Measurements from ENCODE around the gene PDILT.

Gene PDILT

DNA sequence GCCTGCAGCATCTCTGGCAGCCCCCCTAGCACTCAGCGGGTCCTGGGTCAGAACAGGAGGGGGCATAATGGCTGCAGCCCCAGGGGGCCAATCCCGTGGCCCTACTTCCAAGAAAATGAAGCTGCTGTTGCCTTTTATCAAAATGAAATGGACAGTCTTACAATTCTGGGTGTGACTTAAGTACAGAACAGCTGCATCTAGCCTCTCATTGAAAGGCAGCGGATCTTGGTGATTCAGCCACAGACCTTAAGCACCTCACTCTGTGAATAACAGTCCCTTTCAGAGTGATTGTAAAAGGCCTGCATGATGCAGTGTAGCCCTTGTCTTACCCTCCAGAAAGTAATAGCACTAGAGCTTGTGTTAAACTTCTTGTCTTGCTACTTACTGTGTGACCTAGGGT, 40.5 kb downstream of the PDILT start:
- DNase-seq (ENCODE audit: low read depth in 2 of 3, low spot score in 1 of 3) = no peak

DNA sequence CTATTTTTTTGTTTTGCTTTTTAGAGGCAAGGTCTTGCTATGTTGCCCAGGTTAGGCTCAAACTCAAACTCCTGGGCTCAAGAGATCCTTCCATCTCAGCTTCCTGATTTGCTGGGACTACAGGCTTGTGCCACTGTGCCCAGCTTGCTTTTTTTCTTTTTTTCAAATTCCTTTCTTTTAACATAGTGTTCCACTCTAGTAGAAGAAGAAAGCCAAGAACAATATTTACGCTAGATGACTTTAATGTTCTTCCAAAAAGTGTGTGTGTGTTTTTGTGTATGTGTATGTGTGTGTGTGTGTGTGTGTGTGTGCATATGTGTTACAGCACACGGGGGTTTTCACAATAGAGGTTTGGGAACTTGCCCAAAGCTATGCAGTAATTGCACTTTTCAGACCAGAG, 41.3 kb downstream of the PDILT start:
- DNase-seq (ENCODE audit: low read depth in 2 of 3, low spot score in 1 of 3) = no peak

DNA sequence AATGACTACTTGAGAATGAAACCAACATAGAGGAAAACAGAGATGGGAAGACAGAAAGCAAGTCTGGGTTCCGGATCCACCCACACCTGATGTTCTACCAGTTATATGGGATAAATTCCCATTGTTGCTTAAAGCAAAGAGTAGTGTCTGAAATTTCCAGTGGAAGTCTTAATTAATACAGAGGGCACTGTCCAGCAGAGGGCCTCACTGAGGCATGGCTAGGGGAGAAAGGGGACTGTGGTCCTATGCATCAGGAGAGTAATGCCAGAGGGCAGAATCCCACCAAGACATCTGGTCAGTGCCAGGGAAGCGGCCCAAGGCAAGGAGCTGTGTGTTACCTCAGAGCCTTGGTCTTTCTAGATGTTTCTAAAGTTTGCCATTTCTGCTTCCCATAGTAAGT, 44.5 kb downstream of the PDILT start:
- no peak for DNase-seq (ENCODE audit: low read depth in 2 of 3, low spot score in 1 of 3)

DNA sequence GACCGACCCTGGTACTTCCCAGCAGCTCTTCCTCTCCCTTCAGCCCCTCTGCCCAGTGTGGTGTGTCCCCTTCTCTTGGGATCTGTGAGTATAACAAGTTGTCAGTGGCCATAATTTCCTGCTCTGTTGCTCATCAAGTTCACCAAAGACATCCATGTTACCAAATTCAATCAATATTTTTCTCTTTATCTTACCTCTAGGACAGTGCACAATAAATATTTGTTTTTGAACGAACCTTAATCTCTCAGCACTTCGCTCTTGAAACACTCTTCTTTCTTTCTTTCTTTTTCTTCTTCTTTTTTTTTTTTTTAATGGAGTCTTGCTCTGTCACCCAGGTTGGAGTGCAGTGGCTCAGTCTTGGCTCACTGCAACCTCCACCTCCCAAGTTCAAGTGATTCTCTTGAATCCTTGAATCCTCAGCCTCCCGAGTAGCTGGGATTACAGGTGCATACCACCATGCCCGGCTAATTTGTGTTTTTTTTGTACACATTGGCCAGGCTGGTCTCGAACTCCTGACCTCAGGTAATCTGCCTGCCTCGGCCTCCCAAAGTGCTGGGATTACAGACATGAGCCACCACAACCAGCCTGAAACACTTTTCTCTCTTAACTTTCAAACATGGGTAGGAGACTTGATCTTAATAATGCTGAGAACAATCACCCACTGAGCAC, 49.3 kb downstream of the PDILT start:
- no peak for DNase-seq (ENCODE audit: low read depth in 2 of 3, low spot score in 1 of 3)

DNA sequence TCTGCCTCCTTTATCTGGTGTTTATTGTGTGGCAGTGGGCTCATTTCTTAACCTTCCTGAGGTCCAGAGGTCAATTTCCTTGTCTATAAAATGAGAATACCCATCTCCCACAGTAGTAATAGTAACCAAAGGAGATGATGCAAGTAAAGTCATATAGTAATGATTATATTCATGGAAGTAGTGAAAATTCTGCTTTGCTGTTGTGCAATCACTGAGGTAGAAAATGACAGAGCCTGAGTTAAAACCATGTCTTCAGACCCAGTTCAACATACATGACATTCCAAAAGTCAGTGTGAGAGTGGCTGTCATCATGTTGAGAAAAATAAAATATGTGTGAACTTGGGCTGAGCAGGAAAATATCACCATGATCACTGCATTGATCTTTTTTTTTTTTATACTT, 51.2 kb downstream of the PDILT start:
- no peak for DNase-seq (ENCODE audit: low read depth in 2 of 3, low spot score in 1 of 3)

DNA sequence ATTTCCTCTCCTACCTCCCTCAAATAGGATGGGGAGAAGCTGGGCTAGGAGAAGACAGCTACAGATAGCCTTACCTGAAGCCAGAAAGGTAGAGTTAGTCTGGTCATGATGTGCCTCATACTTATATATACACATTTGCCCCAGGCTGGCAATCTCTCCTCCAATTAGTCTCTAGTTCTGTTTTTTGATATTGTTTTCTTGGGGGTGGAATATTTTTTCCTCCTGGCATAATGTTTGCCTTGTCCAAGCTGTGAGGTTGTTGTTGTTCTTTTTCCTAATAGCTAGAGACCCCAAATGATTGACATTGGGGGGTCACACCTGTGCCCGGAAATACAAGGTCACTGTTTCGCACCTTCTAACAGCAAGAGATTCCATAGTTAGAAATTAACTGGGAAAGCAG, 51.9 kb downstream of the PDILT start, which contains the start of gene UMOD:
Gene UMOD, minus strand, starts transcription at position 101 of the 400 bp plus-strand sequence. CDS start 1,978 bp downstream, outside the sequence.
- DNase-seq (ENCODE audit: low read depth in 2 of 3, low spot score in 1 of 3) = no peak

DNA sequence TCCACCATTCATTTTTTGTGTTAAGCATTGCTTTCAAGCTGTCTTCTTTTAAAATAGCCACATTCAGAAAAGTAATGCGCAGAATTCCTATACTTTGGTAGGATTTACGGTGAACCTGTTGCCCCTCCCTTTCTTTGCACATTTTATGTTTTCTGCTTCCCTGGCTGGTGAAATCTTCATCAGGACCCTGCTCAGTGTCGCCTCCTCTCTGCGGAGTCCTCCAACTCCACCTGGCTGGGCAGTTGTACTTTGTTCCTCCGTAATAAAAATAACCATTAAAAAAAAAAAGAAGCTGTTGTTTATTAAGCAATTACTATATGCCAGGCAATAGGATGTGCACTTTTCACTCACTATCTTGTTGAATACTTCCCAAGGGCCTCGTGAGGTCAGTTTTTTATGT, 54.9 kb downstream of the PDILT start:
- DNase-seq (ENCODE audit: low read depth in 2 of 3, low spot score in 1 of 3) = no peak

DNA sequence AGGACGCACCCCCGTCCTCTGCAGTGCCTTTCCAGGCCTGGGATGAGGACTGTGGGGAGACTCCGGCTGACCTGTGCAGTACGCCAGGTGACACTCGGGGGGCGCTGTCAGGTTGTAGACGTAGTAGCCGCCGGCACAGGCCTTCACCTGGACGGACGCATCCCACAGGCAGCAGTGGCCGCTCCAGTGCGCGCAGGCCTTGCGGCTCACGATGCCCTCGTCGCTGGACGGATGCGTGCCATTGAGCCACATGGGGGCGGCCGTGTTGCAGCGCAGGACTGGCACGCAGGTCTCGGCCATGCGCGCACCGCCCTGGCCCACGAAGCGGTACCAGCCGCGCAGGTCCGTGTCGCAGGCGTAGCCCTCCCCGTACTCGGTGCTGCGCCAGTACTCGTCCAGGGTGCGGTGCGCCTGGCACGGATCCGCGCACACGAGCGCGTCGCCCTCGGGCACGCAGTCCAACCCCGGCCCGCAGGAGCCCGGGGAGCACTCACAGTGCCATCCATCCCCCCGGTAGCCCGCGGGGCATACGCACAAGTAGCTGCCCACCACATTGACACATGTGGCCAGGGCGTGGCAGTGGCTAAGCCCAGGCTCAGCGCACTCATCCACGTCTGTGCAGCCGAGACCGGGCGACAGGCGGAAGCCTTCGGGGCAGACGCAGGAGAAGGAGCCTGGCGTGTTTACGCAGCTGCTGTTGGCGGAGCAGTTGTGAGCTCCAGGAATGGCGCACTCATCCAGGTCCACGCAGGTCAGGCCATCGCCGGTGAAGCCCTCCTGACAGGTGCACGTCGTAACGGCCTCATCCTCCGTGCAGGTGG, 56.0 kb downstream of the PDILT start:
- DNase-seq (ENCODE audit: low read depth in 2 of 3, low spot score in 1 of 3) = no peak

DNA sequence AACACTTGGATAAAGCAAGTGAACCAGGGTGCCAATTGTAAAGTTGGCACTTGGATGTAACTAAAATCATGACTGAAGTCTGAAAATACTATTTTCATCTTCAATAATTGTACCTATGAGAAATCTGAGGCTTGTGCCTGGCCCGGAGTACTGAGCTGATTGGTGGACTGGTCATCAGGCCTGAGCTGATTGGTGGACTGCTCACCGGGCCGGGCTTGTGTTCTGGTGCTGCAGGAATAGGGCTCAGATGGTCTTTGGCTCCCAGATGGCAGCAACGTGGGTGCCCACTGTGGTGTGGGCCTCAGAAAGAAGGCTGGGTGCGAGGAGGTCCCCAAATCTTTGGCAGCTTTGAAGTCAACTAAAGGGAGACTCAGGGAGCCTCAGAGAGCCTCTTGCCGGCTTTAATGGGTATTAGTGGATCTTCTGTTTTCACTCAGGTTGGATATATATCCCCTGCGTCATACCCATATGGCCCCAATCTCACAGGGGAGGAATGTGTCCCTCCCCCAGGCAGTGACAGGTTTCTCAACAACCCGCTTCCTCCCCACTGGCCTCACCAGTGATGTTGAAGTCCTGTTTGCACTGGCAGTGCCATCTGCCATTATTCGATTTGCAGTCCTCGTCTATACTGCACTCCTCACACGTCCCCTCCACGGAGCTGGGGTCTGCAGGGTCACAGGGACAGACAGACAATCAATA, 56.7 kb downstream of the PDILT start:
- no peak for DNase-seq (ENCODE audit: low read depth in 2 of 3, low spot score in 1 of 3)

DNA sequence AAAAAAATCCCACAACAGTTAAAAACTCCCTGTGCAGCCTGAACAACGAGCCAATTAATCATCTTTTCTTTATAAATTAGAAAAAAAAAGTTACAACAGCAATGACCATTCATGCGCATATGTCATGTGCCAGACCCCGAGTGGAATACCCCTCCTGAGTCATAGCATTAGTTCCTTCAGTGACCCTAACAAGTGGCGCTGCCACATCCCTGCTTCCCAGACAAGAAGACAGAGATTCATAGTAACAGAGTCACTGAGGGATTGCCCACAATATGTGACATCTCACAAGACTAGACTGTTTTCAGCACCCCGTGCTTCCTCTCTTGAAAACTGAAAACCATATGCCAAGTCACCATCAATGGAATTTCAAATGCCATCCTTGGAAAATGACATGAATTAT, 59.9 kb downstream of the PDILT start:
- no peak for DNase-seq (ENCODE audit: low read depth in 2 of 3, low spot score in 1 of 3)

DNA sequence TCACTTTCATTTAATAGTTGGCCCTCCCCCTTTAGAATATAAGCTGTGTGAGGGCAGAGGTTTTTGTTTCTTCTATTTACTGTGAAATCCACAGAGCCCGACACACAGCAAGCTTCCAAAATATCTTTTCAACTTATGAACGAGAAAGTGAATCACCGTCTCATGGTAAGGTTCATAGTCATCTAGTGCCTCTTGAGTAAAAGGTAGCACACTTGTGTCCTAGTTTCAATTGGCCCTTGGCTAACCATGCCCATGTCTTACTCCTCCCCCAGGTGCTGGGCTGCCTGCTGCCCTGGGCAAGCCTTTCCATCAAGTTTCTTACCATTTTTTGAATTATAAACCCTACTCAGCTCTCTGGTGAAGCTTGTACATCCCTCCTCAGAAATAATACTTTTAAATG, 64.8 kb downstream of the PDILT start:
- no peak for DNase-seq (ENCODE audit: low read depth in 2 of 3, low spot score in 1 of 3)

DNA sequence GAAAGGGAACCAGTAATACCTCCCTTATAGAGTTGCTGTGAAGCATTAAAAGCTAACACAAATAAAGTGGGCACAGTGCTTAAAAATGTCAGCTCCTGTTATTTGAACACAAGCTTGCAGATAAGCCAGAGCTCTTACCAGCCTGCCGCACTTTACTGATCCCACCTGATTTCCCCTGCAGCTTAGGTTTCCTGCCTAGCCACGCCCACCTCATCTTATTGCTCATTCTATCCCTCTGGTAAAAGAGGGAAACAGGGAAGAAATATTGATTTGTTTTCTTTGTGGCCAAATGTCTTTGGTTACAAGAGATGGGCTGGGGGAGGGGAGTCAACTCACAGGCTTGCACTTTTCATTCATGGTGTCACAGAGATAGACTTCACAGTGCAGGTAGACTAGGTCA, 67.6 kb downstream of the PDILT start:
- DNase-seq (ENCODE audit: low read depth in 2 of 3, low spot score in 1 of 3) = no peak

DNA sequence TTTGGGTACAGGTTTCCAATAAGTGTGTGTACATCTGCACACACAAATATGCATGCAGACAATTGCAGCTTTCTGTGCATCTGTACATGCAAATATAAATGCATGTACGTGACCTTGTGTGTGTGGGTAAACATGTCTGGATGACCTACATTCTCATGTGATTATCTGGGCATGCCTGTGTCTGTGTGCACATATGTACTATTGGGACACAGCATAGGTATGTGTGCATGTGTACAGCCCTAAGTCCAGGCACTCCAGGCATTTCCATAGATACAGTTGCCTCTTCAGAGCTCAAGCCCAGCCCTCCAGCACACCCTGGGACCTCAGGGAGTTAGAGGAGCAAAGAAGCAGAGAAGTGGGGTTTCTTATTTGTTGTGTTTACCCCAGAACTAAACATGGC, 70.1 kb downstream of the PDILT start:
- no peak for DNase-seq (ENCODE audit: low read depth in 2 of 3, low spot score in 1 of 3)

DNA sequence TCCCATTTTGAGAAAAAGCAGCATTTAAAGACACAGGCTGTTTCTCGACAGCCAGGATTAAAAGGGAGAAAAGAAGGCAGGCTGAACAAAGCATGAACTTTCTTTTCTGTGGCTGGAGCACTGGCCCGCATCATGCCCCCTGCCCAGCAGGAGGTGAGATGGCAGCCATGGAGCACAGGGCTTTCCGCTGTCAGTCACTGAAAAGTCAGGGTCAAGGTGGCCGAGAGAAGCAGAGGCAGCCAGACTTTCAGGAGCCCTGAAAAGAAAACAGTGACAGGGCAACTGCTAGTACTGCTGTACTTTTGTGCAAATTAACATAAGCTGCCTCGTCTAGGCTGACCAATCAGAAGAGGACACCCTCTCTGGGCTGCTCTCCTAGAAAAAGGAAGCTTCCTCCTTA, 71.4 kb downstream of the PDILT start:
- DNase-seq (ENCODE audit: low read depth in 2 of 3, low spot score in 1 of 3) = no peak

DNA sequence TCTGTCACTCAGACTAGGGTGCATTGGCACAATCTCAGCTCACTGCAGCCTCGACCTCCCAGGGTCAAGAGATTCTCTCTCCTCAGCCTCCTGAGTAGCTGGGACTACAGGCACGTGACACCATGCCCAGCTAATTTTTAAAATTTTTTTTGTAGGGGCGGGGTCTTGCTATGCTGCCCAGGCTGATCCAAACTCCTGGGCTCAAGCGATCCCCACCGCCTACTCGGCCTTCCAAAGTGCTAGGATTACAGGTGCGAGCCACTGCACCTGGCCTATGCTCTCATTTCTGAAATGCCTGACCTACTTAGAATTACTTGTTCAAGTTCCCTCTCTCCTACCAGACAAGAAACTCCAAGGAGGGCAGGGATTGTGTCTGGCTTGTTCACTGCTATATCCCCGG, 72.1 kb downstream of the PDILT start:
- DNase-seq (ENCODE audit: low read depth in 2 of 3, low spot score in 1 of 3) = no peak

DNA sequence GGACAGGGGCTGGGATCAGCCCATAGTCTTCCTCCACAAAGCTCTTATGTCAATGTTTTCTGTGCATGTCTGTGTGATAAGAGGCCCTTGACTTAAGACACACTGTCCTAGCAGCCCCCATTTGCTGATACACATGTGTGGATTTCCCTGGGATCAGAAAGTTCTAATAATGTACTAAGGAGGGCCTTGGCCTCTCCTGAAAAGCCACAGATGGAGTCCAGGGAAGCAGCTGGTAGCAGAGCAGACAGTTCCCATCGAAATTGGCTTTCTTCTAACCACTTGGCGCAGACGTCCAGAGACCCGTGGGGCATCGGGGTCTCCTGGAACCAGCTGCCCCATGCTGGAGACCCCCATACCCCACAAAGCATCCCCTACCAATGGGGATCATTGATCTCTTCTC, 72.9 kb downstream of the PDILT start:
- no peak for DNase-seq (ENCODE audit: low read depth in 2 of 3, low spot score in 1 of 3)

DNA sequence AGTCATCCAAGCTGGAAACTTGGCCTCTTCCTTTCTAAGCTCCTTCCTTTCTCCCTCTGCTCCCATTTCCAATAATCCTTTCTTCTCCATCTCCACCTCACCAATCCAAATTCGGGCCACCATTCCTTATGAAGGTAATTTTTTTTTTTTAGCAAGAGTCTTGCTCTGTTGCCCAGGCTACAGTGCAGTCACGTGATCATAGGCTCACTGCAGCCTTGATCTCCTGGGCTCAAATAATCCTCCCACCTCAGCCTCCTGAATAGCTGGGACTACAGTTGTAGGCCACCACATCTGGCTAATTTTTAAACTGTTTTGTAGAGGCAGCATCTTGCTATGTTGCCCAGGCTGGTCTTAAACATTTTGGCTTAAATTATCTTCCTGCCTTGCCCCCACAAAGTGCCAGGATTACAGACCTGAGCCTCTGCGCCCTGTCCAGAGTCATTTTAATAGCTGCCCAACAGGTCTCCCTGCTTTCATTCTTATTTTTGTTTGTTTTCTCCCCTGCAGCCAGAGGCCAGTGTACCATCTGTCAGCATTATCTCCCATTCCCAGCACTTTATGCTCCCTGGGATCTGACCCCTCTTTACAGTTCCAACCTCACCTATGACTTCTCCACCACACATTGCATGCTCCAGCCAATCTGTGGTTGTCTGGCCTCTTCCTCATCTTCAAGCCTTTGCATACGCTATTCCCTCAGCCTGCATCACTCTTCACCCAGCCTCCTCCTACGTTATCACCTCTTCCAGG, 75.0 kb downstream of the PDILT start:
- no peak for DNase-seq (ENCODE audit: low read depth in 2 of 3, low spot score in 1 of 3)

DNA sequence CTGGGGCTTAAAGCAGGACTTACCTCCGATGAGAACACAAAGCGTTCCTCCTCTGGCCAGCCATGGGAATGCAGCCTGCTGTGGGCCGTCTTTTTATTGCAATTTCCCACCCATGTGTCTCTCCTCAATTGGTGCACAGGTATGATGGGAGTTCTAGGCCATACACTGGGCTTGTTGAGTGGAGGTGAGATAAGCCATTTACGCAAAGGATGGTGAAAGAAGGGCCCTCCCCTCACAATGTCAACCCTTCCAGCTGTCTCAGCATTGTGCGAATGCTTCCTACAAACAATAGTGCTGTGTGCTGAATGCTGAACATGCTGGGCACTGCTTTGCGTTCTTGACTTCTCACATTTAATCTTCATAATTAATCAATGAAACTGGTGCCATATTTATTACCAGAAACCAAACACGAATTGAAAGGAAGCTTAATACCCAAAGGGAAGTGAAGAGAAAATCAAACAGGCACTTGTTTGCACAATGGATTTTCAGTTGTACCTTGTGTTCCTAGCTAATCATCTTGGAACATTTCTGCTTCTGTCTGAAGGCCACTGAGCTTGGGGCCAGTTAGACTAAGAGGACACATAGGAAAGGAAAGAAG, 77.0 kb downstream of the PDILT start, which contains the start of gene GP2:
Gene GP2, minus strand, starts transcription at position 70 of the 598 bp plus-strand sequence. CDS start 1,082 bp downstream, outside the sequence.
- no peak for DNase-seq (ENCODE audit: low read depth in 2 of 3, low spot score in 1 of 3)

DNA sequence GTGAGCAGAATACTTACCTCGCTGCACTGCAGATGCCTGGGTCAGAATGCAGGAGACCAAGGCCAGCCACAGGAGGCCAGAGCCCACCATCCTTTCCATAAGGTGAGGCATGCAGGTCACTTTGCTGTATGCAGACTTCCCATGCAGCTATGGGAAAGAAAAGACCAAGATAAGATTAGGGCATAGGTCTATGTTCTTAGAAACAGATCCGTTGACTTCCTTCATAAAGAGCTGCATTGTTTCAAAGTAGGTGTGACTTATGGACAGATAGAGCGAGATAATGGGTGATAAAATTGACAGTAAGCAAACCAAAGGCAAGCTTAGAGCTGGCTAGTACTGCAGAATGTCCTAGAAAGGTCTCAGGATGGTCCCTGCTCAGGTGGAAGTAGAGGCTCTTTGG, 78.2 kb downstream of the PDILT start:
- no peak for DNase-seq (ENCODE audit: low read depth in 2 of 3, low spot score in 1 of 3)

DNA sequence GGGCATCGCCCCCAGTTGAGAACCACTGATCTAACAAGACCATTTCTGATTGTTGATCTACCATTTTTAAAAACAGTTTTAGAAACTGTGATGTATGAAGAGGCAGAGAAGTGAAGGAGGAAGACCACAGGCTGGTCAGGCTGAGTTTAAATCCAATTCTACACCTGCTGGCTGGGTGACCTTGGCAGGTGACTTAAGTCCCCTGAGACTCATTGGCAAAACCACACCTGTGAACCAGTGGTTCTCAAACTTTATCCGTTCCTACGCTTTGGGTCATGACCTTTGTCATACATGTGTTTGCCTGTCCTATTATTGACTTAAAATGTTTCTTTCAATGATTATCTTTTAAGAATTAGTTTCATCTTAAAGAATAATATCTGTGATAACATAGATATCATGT, 79.5 kb downstream of the PDILT start:
- no peak for DNase-seq (ENCODE audit: low read depth in 2 of 3, low spot score in 1 of 3)

DNA sequence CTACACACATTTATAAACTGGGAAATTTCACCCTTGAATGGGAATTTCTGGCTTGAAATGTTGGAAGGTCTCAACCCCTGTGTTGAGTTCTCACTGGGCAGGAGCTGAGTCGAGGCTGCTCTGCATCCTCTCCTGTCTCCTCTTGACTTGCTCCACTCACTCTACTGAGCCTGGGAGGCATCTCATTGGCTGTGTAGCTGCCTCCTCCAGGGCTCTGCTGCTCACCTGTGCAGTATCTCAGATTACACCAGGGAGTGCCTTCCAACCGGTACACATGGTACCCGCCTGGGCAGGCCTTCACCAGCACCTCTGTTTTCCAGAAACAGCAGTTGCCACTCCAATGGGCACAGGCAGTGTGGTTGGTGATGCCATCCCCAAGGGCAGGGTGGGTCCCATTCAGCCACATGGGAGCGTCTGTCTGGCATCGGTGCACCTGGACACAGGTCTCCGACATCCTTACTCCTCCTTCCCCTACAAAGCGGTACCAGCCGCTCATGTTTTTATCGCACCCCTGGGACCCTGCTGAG, 80.9 kb downstream of the PDILT start:
- DNase-seq (ENCODE audit: low read depth in 2 of 3, low spot score in 1 of 3) = no peak

Data from stimulated activated CD4-positive, alpha-beta T cell treated with anti-CD3 and anti-CD28 coated beads, Interleukin-12 subunit alpha, Interleukin-12 subunit beta, amount 100 ng/mL, for 48 hours (primary cell).